Naive B cell (primary cell): Measurements from ENCODE around the gene HP. TPM values are rescaled to one million over a fixed set of nuclear protein-coding genes. Genes with fewer than 3 reads are reported as not detected.
A peak's percentile ranks its signal among the peaks of the same experiment; 100 is the strongest.

Source experiments
- ATAC-seq, 2 donors: fragments of 150-1000 bp; cut with Tn5 transposase; 2 replicates each; pipeline ENCODE4 v1.10.0; 2021; ENCODE audit warnings: low read depth in 2 of 2, mild to moderate bottlenecking in 2 of 2, moderate library complexity in 2 of 2
- DNase-seq: peaks from one replicate; pipeline ENCODE4 v3.0.0; 2022
- H3K27ac Mint-ChIP-seq, 6 donors: one replicate each; pipeline ENCODE4 v1.8.0; 2020 to 2022; ENCODE audit warnings: mild to moderate bottlenecking in 6 of 6, mixed read lengths in 6 of 6, moderate library complexity in 5 of 6, inconsistent platforms in 2 of 6
- H3K27me3 Mint-ChIP-seq, 3 donors: one replicate each; pipeline ENCODE4 v1.8.0; 2021 to 2022; ENCODE audit warnings: mixed read lengths in 3 of 3, mild to moderate bottlenecking in 1 of 3
- H3K36me3 Mint-ChIP-seq, 2 donors: one replicate each; pipeline ENCODE4 v1.8.0; 2020 to 2022; ENCODE audit warnings: mixed read lengths in 2 of 2, inconsistent platforms in 1 of 2, mild to moderate bottlenecking in 1 of 2
- H3K4me1 Mint-ChIP-seq, 3 donors: one replicate each; pipeline ENCODE4 v1.8.0; 2020 to 2022; ENCODE audit warnings: mixed read lengths in 3 of 3, inconsistent platforms in 1 of 3, mild to moderate bottlenecking in 1 of 3, moderate library complexity in 1 of 3
- H3K4me3 Mint-ChIP-seq, 8 donors: one replicate each; pipeline ENCODE4 v1.8.0; 2020 to 2022; ENCODE audit warnings: mild to moderate bottlenecking in 8 of 8, mixed read lengths in 8 of 8, moderate library complexity in 8 of 8, inconsistent platforms in 2 of 8
- H3K9me3 Mint-ChIP-seq, 7 donors: one replicate each; pipeline ENCODE4 v1.8.0; 2020 to 2022; ENCODE audit warnings: mixed read lengths in 7 of 7, mild to moderate bottlenecking in 5 of 7, inconsistent platforms in 2 of 7, moderate library complexity in 1 of 7
- polyA plus RNA-seq, 6 donors: library from polyadenylated mRNA; unstranded; fragments of 300-500 nt; fragmentation: Illumina TruSeq; gene quantifications; one replicate each; pipeline ENCODE4 v1.2.3, GENCODE V29; 2021; ENCODE audit warnings: low read depth in 6 of 6

The HP gene
- polyA plus RNA-seq, 6 donors from 2014 or later = 0.38 to 0.53 TPM; not detected in 4

DNA sequence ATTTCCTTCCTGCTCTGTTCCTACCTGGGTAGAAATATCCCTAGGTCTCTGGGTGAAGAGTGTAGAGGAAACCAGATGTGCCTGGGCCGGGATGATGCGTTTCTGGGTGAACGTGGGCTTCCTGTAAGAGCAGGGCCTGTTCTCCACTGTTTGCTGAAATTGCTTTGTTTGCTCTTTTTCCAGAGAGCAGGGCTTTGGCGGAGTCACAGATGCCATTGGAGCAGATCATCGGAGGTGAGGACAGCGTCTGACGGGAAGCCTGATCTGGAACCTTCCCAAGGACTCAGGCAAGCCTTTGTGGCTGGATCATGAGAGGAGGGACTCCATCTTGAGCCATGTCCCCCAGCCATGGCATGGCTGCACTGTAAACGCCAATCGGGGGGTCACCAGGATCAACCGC lies 30.3 kb upstream of the HP start:
- H3K36me3 Mint-ChIP-seq = peaks cover 10 to 11% of the 10 kb centered on the region in 2 donors
- no peaks in the 10 kb centered on the region for H3K9me3 Mint-ChIP-seq
- H3K27me3 Mint-ChIP-seq = no peaks in the 10 kb centered on the region
- DNase-seq (no peak), ATAC-seq (no peak)
- no peaks in the 10 kb centered on the region for H3K4me1 Mint-ChIP-seq
- H3K27ac Mint-ChIP-seq = no peak overlapping the region
- H3K4me3 Mint-ChIP-seq = no peak overlapping the region

DNA sequence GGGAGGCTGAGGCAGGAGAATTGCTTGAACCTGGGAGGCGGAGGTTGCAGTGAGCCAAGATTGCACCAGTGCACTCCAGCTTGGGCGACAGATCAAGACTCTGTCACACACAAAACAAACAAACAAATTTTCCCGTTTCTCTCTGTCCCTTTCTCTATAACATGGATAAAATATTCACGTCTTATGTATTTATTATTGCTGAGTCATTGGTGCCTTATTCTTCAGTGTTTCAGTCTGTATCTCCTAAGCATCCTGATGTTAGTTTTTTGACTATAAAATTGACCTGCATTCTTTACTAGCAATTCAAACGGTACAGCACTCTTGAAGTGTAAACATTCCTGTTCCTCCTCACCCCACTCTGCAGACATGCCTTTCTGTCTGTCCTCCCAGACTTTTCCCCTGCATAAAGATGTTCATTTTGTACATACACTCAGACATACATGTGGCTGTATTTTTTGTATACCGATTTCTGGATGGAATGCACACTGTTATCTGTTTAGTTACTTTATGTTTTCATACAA lies 29.4 kb upstream of the HP start:
- no peak for ATAC-seq
- no peak overlapping the region for H3K4me3 Mint-ChIP-seq
- peak overlapping the region in 2 of 6 donors; percentile 31 to 49 for H3K27ac Mint-ChIP-seq
- no peaks in the 10 kb centered on the region for H3K27me3 Mint-ChIP-seq
- H3K4me1 Mint-ChIP-seq = no peaks in the 10 kb centered on the region
- DNase-seq = no peak
- H3K36me3 Mint-ChIP-seq = peaks cover 6 to 10% of the 10 kb centered on the region in 2 donors
- H3K9me3 Mint-ChIP-seq = no peaks in the 10 kb centered on the region

DNA sequence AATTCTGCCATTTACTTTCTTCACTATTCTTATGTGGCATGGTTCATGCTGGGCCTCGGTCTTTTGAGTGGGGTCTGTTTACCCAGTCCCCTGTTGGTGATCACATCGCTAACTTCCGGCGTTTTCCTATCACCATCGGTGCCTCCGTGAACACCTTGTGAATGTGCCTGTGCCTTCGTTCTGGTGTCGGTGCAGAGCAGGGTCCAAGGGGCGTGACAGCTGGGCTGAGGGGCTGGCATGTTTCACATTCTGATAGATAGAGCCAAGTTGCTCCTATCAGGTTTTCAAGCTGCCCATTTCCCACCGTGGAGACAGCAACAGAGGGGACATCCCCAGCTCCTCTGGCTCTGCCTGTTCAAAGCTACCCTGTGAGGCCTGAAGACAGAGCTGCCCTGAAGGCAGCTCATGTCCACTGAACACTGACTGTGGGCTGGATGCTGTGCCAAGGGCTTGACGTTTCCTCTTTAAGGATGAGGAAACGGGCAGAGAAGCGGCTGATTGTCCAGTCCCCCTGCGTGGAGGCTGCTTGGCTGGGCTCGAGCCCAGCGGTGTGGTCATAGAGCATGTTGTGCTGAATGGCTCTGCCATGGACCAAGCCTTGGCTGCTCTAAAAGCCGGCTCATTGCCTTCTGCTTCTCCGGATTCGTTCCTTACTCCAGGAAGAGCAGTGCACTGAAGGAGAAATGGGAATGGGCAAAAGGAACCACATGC lies 28.7 kb upstream of the HP start:
- no peaks in the 10 kb centered on the region for H3K27me3 Mint-ChIP-seq
- H3K36me3 Mint-ChIP-seq = peaks cover 6 to 10% of the 10 kb centered on the region in 2 donors
- DNase-seq = no peak
- no peak for ATAC-seq
- no peaks in the 10 kb centered on the region for H3K4me1 Mint-ChIP-seq
- H3K9me3 Mint-ChIP-seq = no peaks in the 10 kb centered on the region
- H3K27ac Mint-ChIP-seq = peak overlapping the region in 3 of 6 donors; percentile 29 to 49 (median 31)
- no peak overlapping the region for H3K4me3 Mint-ChIP-seq

DNA sequence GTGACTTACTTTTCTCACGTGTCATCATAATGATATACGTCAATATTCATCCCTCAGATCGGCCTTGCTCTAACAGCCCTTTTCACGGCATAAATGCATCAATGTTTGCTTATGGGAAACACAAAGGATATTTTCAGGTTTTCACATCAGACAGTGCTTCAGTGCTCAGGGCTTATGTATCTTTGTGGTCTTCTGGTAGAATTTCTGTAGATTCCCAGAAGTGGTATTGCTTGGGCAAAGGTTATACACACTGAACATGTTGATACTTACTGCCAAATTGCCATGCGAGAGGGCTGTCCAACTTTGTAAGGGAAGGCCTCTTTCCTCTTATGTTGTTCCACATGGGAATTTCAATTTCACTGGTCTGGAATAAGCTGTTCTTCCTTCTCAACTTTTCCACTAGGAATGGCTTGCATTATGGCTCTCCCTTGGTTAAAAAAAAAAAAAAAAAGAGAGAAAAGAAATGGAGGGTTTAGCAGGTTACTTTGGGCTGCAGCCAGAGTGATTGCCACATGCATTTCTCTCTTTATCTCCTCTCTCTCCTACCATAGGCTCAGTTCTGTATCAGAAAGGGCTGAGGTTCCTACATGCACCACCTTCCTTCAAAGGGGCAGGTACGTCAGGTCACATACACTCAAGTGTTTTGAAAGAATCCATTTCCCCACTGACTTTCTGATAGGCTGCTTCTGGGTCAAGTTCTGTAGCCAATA lies 26.5 kb upstream of the HP start:
- no peaks in the 10 kb centered on the region for H3K9me3 Mint-ChIP-seq
- no peak for ATAC-seq
- H3K27me3 Mint-ChIP-seq = no peaks in the 10 kb centered on the region
- no peaks in the 10 kb centered on the region for H3K4me1 Mint-ChIP-seq
- no peak for DNase-seq
- H3K27ac Mint-ChIP-seq = no peak overlapping the region
- H3K36me3 Mint-ChIP-seq = peaks cover 6 to 10% of the 10 kb centered on the region in 2 donors
- H3K4me3 Mint-ChIP-seq = no peak overlapping the region

DNA sequence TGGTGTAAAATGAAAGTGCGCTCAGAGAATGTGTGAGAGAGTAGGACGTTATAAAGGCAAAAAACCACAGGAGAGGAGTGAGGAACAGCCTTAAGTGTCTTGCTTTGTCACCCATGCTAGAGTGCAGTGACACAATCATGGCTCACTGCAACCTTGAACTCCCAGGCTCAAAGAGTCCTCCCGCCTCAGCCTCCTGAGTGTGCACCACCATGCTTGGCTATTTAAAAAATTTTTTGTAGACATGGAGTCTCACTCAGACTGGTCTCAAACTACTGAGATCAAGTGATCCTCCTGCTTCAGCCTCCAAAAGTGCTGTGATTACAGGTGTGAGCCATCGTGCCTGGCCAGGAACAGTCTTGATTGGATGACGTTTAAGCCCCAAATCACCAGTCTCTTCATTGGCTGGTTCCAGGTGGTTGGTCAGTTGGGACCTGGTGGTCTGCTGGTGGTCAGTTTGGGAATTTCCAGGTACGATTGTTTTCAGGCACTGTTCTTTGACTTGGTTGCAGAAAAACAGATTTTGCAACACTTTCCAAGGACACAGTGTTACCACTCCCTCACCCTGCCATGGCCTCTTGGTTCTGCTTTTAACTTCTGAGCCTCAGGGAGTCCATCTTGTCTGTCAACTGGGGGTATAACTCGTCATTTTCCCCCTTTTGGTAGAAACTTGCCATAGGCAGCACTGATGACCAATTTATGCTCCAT lies 24.6 kb upstream of the HP start:
- H3K4me1 Mint-ChIP-seq = no peaks in the 10 kb centered on the region
- DNase-seq (no peak), ATAC-seq (no peak)
- H3K9me3 Mint-ChIP-seq = no peaks in the 10 kb centered on the region
- H3K36me3 Mint-ChIP-seq = peaks cover 4 to 12% of the 10 kb centered on the region in 2 donors
- no peak overlapping the region for H3K4me3 Mint-ChIP-seq
- H3K27me3 Mint-ChIP-seq = no peaks in the 10 kb centered on the region
- H3K27ac Mint-ChIP-seq = no peak overlapping the region

DNA sequence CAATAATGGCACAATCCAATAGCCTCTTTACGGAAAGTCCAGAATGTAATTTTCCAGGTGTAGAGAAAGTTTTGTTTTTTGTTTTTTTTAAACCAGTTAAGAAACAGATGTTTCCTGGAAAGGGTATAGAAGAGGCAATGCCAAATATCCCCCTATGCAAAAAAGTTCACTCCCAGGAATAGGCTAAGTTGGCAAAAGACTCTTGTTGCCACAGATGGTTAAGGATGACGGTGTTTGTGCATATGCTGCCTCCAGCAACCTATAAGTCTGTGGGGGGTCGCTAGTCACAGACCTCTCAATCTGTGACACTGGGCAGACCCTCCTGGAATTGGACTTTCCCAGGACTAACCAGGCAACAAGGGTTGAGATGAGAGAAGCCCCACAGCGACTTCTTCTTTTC lies 20.9 kb upstream of the HP start:
- DNase-seq (no peak), ATAC-seq (no peak)
- H3K36me3 Mint-ChIP-seq = peaks cover 11 to 16% of the 10 kb centered on the region in 2 donors
- no peaks in the 10 kb centered on the region for H3K9me3 Mint-ChIP-seq
- no peaks in the 10 kb centered on the region for H3K4me1 Mint-ChIP-seq
- H3K27me3 Mint-ChIP-seq = no peaks in the 10 kb centered on the region
- no peak overlapping the region for H3K4me3 Mint-ChIP-seq
- peak overlapping the region in 1 of 6 donors; percentile 38 for H3K27ac Mint-ChIP-seq

DNA sequence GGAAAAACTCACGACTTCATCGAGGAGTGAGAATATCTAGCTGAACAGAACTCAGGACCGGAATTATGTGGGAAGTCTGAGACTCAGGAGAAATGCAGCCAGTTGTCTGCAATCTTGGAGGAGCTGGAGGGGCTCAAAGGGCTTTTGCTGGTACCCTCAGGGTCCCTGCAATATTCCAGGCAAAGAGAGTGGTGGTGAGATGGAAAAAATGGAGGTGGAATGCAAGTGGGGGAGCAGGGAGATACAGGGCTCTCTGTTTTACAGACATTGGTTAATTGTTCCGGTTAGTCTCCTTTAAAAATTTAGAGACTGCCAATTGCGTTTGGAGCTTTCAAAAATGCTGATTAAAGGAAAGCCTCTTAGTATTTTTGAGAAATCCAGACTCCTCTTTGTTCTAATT lies 18.2 kb upstream of the HP start:
- H3K4me1 Mint-ChIP-seq = no peaks in the 10 kb centered on the region
- H3K9me3 Mint-ChIP-seq = peaks cover 0 to 3% (median 0%) of the 10 kb centered on the region in 7 donors
- no peak overlapping the region for H3K27ac Mint-ChIP-seq
- no peaks in the 10 kb centered on the region for H3K27me3 Mint-ChIP-seq
- ATAC-seq = no peak
- DNase-seq = no peak
- no peak overlapping the region for H3K4me3 Mint-ChIP-seq
- H3K36me3 Mint-ChIP-seq = peaks cover 15 to 16% of the 10 kb centered on the region in 2 donors

DNA sequence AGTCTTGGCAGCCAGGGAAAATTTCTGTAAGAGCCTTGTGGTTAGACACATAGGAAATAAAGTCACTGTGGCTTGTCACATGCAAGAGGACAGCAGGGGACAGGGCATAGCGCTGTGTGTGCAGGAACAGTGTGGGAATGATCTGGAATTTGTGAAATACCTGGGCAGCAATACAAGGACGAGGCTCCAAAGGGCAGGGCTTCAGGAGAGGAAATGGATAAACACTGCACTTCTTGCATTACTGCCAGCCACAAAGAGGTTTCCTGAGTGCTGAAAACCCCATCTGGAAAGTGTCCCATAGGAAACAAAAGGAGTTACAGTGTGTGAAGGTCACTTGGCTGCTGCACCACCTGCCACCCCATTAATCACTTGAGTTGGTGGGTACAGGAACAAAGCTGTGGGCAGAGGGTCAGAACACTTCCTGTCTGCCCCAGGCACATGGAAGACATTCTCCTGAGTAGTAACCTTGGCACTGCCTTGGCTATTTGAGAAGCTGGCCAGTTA lies 12.1 kb upstream of the HP start:
- H3K9me3 Mint-ChIP-seq = peaks cover 0 to 8% (median 1%) of the 10 kb centered on the region in 7 donors
- no peaks in the 10 kb centered on the region for H3K27me3 Mint-ChIP-seq
- H3K4me3 Mint-ChIP-seq = no peak overlapping the region
- H3K36me3 Mint-ChIP-seq = peaks cover 14% of the 10 kb centered on the region in 2 donors
- H3K4me1 Mint-ChIP-seq = no peaks in the 10 kb centered on the region
- no peak for DNase-seq
- H3K27ac Mint-ChIP-seq = peak overlapping the region in 1 of 6 donors; percentile 21
- no peak for ATAC-seq

DNA sequence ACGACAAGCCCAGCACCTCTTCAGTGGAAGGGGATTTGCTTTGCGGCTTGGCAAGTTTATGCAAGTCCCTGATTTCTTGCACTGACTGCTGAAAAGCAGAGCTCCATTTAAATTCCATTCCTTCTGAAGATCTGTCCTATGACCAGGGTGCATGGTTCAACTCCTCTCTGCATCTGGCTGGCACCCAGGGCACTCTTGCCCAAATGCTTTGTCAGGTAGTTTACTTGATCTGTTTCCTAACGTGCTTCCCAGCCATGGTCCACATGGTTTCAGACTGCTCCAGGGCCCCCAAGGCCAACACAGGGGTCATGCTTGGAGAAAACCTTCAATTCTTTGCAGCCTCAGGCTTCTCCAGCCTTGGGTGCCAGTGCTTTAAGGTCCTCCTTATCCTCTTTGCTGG lies 11.2 kb upstream of the HP start:
- H3K27ac Mint-ChIP-seq = no peak overlapping the region
- H3K4me3 Mint-ChIP-seq = no peak overlapping the region
- DNase-seq (no peak), ATAC-seq (no peak)
- no peaks in the 10 kb centered on the region for H3K4me1 Mint-ChIP-seq
- H3K36me3 Mint-ChIP-seq = peaks cover 14% of the 10 kb centered on the region in 2 donors
- H3K27me3 Mint-ChIP-seq = no peaks in the 10 kb centered on the region
- H3K9me3 Mint-ChIP-seq = peaks cover 0 to 8% (median 4%) of the 10 kb centered on the region in 7 donors

DNA sequence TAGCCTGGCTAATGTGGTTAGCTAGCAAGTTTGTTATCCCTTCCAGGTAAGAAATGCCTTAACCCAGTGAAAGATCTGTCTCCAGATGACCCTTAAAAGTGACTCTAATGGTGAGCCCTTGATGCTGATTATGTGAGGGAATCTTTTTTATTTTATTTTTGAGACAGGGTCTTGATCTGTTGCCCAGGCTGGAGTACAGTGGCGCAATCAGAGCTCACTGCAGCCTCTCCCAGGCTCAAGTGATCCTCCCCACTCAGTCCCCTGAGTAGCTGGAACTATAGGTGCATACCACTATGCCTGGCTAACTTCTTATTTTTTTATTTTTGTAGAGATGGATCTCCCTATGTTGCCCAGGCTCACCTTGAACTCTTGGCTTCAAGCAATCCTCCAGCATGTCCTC lies 10.8 kb upstream of the HP start:
- DNase-seq = no peak
- Mint-ChIP-seq H3K4me1 (no peaks in the 10 kb centered on the region), H3K27me3 (no peaks in the 10 kb centered on the region), H3K9me3 (peaks cover 0 to 8% (median 4%) of the 10 kb centered on the region in 7 donors), H3K4me3 (no peak overlapping the region), H3K27ac (no peak overlapping the region), H3K36me3 (peaks cover 14% of the 10 kb centered on the region in 2 donors)
- no peak for ATAC-seq

DNA sequence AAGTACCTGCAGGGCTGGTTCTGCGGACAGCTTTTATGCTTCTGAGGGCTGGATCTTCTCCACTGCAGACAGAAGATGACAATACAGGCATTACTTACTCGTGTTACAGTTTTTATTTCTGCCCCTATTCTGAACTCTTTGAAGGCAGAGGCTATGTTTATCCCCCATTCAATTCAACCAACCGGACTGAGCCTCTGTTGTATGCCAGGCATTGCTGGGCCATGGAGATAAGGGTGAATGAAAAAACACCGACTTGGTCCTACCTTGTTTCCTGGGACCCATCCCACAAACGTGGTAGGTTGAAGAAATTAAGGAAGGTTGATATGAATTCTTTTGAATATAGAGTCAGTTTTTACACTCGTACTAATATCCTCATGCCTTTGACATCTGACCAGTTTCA lies 10.0 kb upstream of the HP start:
- ATAC-seq (no peak), DNase-seq (no peak)
- Mint-ChIP-seq H3K4me1 (no peaks in the 10 kb centered on the region), H3K9me3 (peaks cover 0 to 15% (median 10%) of the 10 kb centered on the region in 7 donors), H3K27me3 (no peaks in the 10 kb centered on the region), H3K4me3 (no peak overlapping the region), H3K27ac (no peak overlapping the region), H3K36me3 (peaks cover 14 to 20% of the 10 kb centered on the region in 2 donors)

DNA sequence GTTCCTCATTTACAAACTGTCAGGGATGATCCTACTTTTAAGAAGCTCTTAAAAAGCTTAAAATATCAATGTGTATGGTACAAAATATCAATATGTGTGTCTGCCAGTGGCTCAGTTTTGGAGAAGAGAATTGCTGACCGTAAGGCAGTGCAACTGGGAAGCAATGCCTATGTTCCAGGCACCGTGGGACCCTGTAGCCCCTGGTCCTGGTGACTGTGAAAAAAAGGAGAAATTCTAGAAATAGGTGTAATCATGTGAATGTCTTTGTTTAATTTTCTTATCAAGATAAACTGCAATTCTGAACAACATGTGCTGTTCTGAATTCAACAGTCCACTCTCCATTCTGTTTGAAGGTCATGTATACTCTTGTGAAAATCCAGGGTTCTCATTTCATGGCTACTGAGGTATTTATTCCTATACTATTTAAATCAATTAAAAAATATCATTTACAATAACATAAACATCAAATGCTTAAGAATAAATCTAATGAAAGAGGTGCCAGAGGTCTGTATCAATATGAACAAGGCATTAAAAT lies 9.4 kb upstream of the HP start:
- ATAC-seq (no peak), DNase-seq (no peak)
- Mint-ChIP-seq H3K36me3 (peaks cover 18 to 20% of the 10 kb centered on the region in 2 donors), H3K4me1 (no peaks in the 10 kb centered on the region), H3K9me3 (peaks cover 2 to 21% (median 14%) of the 10 kb centered on the region in 7 donors), H3K27ac (no peak overlapping the region), H3K27me3 (no peaks in the 10 kb centered on the region), H3K4me3 (no peak overlapping the region)

DNA sequence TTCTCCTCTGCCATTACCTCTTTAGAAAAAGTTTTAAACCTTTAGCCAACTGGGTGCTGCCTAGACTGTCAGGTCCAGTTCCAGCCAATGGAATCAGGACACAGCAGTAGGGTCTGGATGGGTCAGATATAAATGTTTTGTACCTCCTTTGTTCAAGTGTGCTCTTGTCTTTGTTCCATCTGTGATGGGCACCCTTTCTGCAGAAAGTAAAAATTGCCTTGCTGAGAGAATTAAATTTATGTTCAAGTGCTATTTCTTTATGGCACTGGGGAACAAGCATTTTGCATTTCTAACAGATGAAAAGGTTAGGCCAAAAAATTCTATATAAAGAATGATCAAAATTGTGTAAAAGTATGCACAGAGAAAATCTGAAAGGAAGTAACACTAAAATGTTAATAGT lies 5.2 kb upstream of the HP start:
- H3K9me3 Mint-ChIP-seq = peaks cover 5 to 27% (median 17%) of the 10 kb centered on the region in 7 donors
- no peaks in the 10 kb centered on the region for H3K27me3 Mint-ChIP-seq
- peaks cover 6 to 9% of the 10 kb centered on the region in 2 donors for H3K36me3 Mint-ChIP-seq
- no peak overlapping the region for H3K27ac Mint-ChIP-seq
- DNase-seq (no peak), ATAC-seq (no peak)
- no peak overlapping the region for H3K4me3 Mint-ChIP-seq
- no peaks in the 10 kb centered on the region for H3K4me1 Mint-ChIP-seq
